GM23338 (cell line): ENCODE measurements around the gene NPIPA2. TPM values are rescaled to one million over a fixed set of nuclear protein-coding genes. Genes with fewer than 3 reads are reported as not detected.
A peak's percentile ranks its signal among the peaks of the same experiment; 100 is the strongest.
"Not testable (repeated sequence)": the region's sequence is repeated elsewhere in the genome, so short reads cannot be mapped to it uniquely, and the experiment has no call there.

Experiments
- ATAC-seq: fragments of 200-7000 bp; cut with Tn5 transposase; 3 replicates; pipeline ENCODE4 v1.9.1; 2020
- DNase-seq: peaks from one replicate; pipeline ENCODE4 v3.0.0-alpha.2; 2015; ENCODE audit warnings: low spot score
- H2AFZ ChIP-seq: fragments of 200-600 bp; sonication (generic); 2 replicates; pipeline ENCODE4 v1.8.0; 2016; ENCODE audit warnings: antibody characterized with exemption, mild to moderate bottlenecking, moderate library complexity
- H3F3A ChIP-seq: fragments of 200-600 bp; sonication (generic); replicated peaks from 2 replicates; pipeline ENCODE4 v1.8.0; 2017; ENCODE audit warnings: antibody characterized with exemption, mixed run types, low read depth
- H3K27ac ChIP-seq: fragments of 200-600 bp; sonication (generic); 2 replicates; pipeline ENCODE4 v1.6.1; 2016; ENCODE audit warnings: low read depth
- H3K27me3 ChIP-seq: fragments of 200-600 bp; sonication (generic); 2 replicates; pipeline ENCODE4 v1.8.0; 2016; ENCODE audit warnings: mild to moderate bottlenecking, mixed run types, moderate library complexity; ENCODE audit not compliant: insufficient read depth
- H3K36me3 ChIP-seq: fragments of 200-600 bp; sonication (generic); 2 replicates; pipeline ENCODE4 v1.8.0; 2016; ENCODE audit warnings: mild to moderate bottlenecking; ENCODE audit not compliant: insufficient read depth
- H3K4me1 ChIP-seq: fragments of 200-600 bp; sonication (generic); 2 replicates; pipeline ENCODE4 v1.8.0; 2016; ENCODE audit warnings: mild to moderate bottlenecking, moderate library complexity; ENCODE audit not compliant: insufficient read depth
- H3K4me2 ChIP-seq: fragments of 200-600 bp; sonication (generic); 2 replicates; pipeline ENCODE4 v1.7.1; 2017; ENCODE audit warnings: mixed run types
- H3K4me3 ChIP-seq: fragments of 200-600 bp; sonication (generic); 2 replicates; pipeline ENCODE4 v1.6.1; 2016; ENCODE audit warnings: mixed run types
- H3K79me2 ChIP-seq: fragments of 200-600 bp; sonication (generic); replicated peaks from 2 replicates; pipeline ENCODE4 v1.8.0; 2017; ENCODE audit warnings: mild to moderate bottlenecking; ENCODE audit not compliant: insufficient read depth
- H3K9me2 ChIP-seq: fragments of 200-600 bp; sonication (generic); 2 replicates; pipeline ENCODE4 v1.8.0; 2017; ENCODE audit not compliant: insufficient read depth
- H4K20me1 ChIP-seq: fragments of 200-600 bp; sonication (generic); replicated peaks from 2 replicates; pipeline ENCODE4 v1.8.0; 2017; ENCODE audit warnings: mild to moderate bottlenecking; ENCODE audit not compliant: insufficient read depth
- H3K27ac Mint-ChIP-seq: 2 replicates; pipeline ENCODE4 v1.8.0; 2020; ENCODE audit warnings: inconsistent platforms, mild to moderate bottlenecking, moderate library complexity, mixed read lengths
- H3K27me3 Mint-ChIP-seq: 3 replicates; pipeline ENCODE4 v1.8.0; 2022; ENCODE audit warnings: low read depth, mild to moderate bottlenecking, moderate library complexity, mixed read lengths, inconsistent platforms; ENCODE audit not compliant: insufficient read depth, poor library complexity
- H3K36me3 Mint-ChIP-seq: 3 replicates; pipeline ENCODE4 v1.8.0; 2021; ENCODE audit warnings: low read depth, mild to moderate bottlenecking, inconsistent platforms, moderate library complexity, mixed read lengths
- H3K4me1 Mint-ChIP-seq: 3 replicates; pipeline ENCODE4 v1.8.0; 2020; ENCODE audit warnings: mild to moderate bottlenecking, inconsistent platforms, mixed read lengths
- H3K4me3 Mint-ChIP-seq: 3 replicates; pipeline ENCODE4 v1.8.0; 2021; ENCODE audit warnings: moderate library complexity, mild to moderate bottlenecking, inconsistent platforms, mixed read lengths
- H3K9me3 Mint-ChIP-seq: 3 replicates; pipeline ENCODE4 v1.8.0; 2020; ENCODE audit warnings: moderate library complexity, mild to moderate bottlenecking, inconsistent platforms, mixed read lengths
- polyA plus RNA-seq: library from polyadenylated mRNA; unstranded; fragments of >200 nt; fragmentation: Nextera tagmentation; extraction: Ambion mirVana; gene quantifications from 2 replicates; pipeline ENCODE4 v1.2.1, GENCODE V29; 2016
- total RNA-seq: library from RNA; depleted of rRNA; stranded (reverse); fragments of >200 nt; shearing (Covaris generic); gene quantifications from 2 replicates; pipeline ENCODE4 v1.2.3, GENCODE V29; 2014

NPIPA2 gene
- total and polyA plus RNA-seq, 2 experiments from 2014 or later = 6.7 to 21.3 TPM

GRCh38 chr16:14789577-14789976 lies 47.2 kb downstream of the NPIPA2 start:
- not testable (repeated sequence) for H3K36me3 Mint-ChIP-seq, H3F3A ChIP-seq, H3K36me3 ChIP-seq, H3K4me3 ChIP-seq, H3K27ac Mint-ChIP-seq, H3K27me3 Mint-ChIP-seq, H3K79me2 ChIP-seq, ATAC-seq, H3K4me1 ChIP-seq, H3K9me2 ChIP-seq, H3K27me3 ChIP-seq, H3K4me1 Mint-ChIP-seq, H3K4me3 Mint-ChIP-seq, H3K27ac ChIP-seq, H2AFZ ChIP-seq, H3K9me3 Mint-ChIP-seq, H4K20me1 ChIP-seq, DNase-seq, H3K4me2 ChIP-seq

- H3K27me3 ChIP-seq, H3K4me3 ChIP-seq, H2AFZ ChIP-seq, H3K9me3 Mint-ChIP-seq, H4K20me1 ChIP-seq, H3F3A ChIP-seq, H3K36me3 ChIP-seq, H3K4me3 Mint-ChIP-seq, H3K36me3 Mint-ChIP-seq, H3K79me2 ChIP-seq, H3K4me1 ChIP-seq, H3K4me1 Mint-ChIP-seq, H3K27ac ChIP-seq, DNase-seq, H3K27ac Mint-ChIP-seq, H3K27me3 Mint-ChIP-seq, H3K4me2 ChIP-seq, H3K9me2 ChIP-seq: not testable (repeated sequence)
- ATAC-seq = peak; percentile 86
Measured at GRCh38 chr16:14790320-14790956, 48.1 kb downstream of the NPIPA2 start.

GRCh38 chr16:14792914-14793313 lies 50.6 kb downstream of the NPIPA2 start:
- not testable (repeated sequence) for H3K27me3 ChIP-seq, H3K27ac ChIP-seq, H3K27me3 Mint-ChIP-seq, H3K4me3 Mint-ChIP-seq, H3K36me3 Mint-ChIP-seq, H3K9me2 ChIP-seq, ATAC-seq, H2AFZ ChIP-seq, H3K4me1 Mint-ChIP-seq, H3K9me3 Mint-ChIP-seq, H3K4me3 ChIP-seq, H3K4me2 ChIP-seq, H3K4me1 ChIP-seq, H3K36me3 ChIP-seq, H4K20me1 ChIP-seq, DNase-seq, H3F3A ChIP-seq, H3K79me2 ChIP-seq, H3K27ac Mint-ChIP-seq

GRCh38 chr16:14797558-14797957 lies 55.2 kb downstream of the NPIPA2 start:
- ATAC-seq, H3K36me3 ChIP-seq, H3K9me3 Mint-ChIP-seq, H3K79me2 ChIP-seq, H3F3A ChIP-seq, H3K4me2 ChIP-seq, H3K4me1 Mint-ChIP-seq, H3K27me3 Mint-ChIP-seq, H4K20me1 ChIP-seq, H2AFZ ChIP-seq, H3K36me3 Mint-ChIP-seq, DNase-seq, H3K4me3 Mint-ChIP-seq, H3K9me2 ChIP-seq, H3K4me1 ChIP-seq, H3K27ac Mint-ChIP-seq, H3K27me3 ChIP-seq, H3K27ac ChIP-seq, H3K4me3 ChIP-seq: not testable (repeated sequence)

- not testable (repeated sequence) for H3K4me1 ChIP-seq, H3K4me1 Mint-ChIP-seq, ATAC-seq, H3K4me3 ChIP-seq, H3K79me2 ChIP-seq, H3F3A ChIP-seq, H3K27me3 Mint-ChIP-seq, H4K20me1 ChIP-seq, H2AFZ ChIP-seq, H3K4me3 Mint-ChIP-seq, H3K36me3 Mint-ChIP-seq, H3K36me3 ChIP-seq, H3K27ac Mint-ChIP-seq, H3K4me2 ChIP-seq, H3K27ac ChIP-seq, H3K27me3 ChIP-seq, H3K9me3 Mint-ChIP-seq, H3K9me2 ChIP-seq, DNase-seq
Measured at GRCh38 chr16:14803577-14803976, 61.2 kb downstream of the NPIPA2 start.

GRCh38 chr16:14807184-14807678 lies 64.9 kb downstream of the NPIPA2 start:
- H3K27ac ChIP-seq, H3K36me3 Mint-ChIP-seq, H3K27ac Mint-ChIP-seq, H3K79me2 ChIP-seq, H3K4me1 Mint-ChIP-seq, ATAC-seq, H3K9me3 Mint-ChIP-seq, H3K9me2 ChIP-seq, H3K27me3 Mint-ChIP-seq, H2AFZ ChIP-seq, H3K4me2 ChIP-seq, H3K36me3 ChIP-seq, H3K4me1 ChIP-seq, H3F3A ChIP-seq, H3K4me3 Mint-ChIP-seq, DNase-seq, H3K27me3 ChIP-seq, H3K4me3 ChIP-seq, H4K20me1 ChIP-seq: not testable (repeated sequence)

GRCh38 chr16:14813890-14814289 lies 71.6 kb downstream of the NPIPA2 start:
- H3K36me3 ChIP-seq, H3K27ac Mint-ChIP-seq, H3K4me3 Mint-ChIP-seq, H3K27me3 Mint-ChIP-seq, H3K79me2 ChIP-seq, H3K4me1 ChIP-seq, H3K27ac ChIP-seq, H3K4me3 ChIP-seq, H3K4me1 Mint-ChIP-seq, H3K9me2 ChIP-seq, H4K20me1 ChIP-seq, H3K27me3 ChIP-seq, H3K36me3 Mint-ChIP-seq, H3K9me3 Mint-ChIP-seq, ATAC-seq, H3F3A ChIP-seq, DNase-seq, H2AFZ ChIP-seq, H3K4me2 ChIP-seq: not testable (repeated sequence)
